D341Med (cell line): Measurements from ENCODE around the gene DCTN4.
"Not testable (repeated sequence)": the region's sequence is repeated elsewhere in the genome, so short reads cannot be mapped to it uniquely, and the experiment has no call there.

Experiments
- DNase-seq: peaks from one replicate; pipeline ENCODE4 v3.0.0; 2012; ENCODE audit warnings: low spot score

Gene DCTN4

GRCh38 chr5:150778517-150779396, 19.9 kb upstream of the DCTN4 start, which contains the start of gene SMIM3:
Gene SMIM3, plus strand, starts transcription at chr5:150778757. Its CDS starts 16,684 bp downstream, at chr5:150795441.
- DNase-seq, result peak; percentile 67

- no peak for DNase-seq
Measured at GRCh38 chr5:150778088-150778516, 19.3 kb upstream of the DCTN4 start.

GRCh38 chr5:150777685-150778084, 18.9 kb upstream of the DCTN4 start:
- DNase-seq, result no peak

GRCh38 chr5:150774145-150774544, 15.3 kb upstream of the DCTN4 start:
- DNase-seq, result no peak

GRCh38 chr5:150771034-150771795, 12.4 kb upstream of the DCTN4 start:
- no peak for DNase-seq

- no peak for DNase-seq
Measured at GRCh38 chr5:150766251-150766650, 7.4 kb upstream of the DCTN4 start.

GRCh38 chr5:150765799-150766169, 7.0 kb upstream of the DCTN4 start:
- DNase-seq, result no peak

- DNase-seq, result no peak
Measured at GRCh38 chr5:150765011-150765798, 6.4 kb upstream of the DCTN4 start.

- no peak for DNase-seq
Measured at GRCh38 chr5:150764530-150764929, 5.7 kb upstream of the DCTN4 start.

GRCh38 chr5:150763023-150763769, 4.4 kb upstream of the DCTN4 start:
- DNase-seq, result no peak

GRCh38 chr5:150762211-150762610, 3.4 kb upstream of the DCTN4 start:
- no peak for DNase-seq

- no peak for DNase-seq
Measured at GRCh38 chr5:150759334-150759583, 442 bp upstream of the DCTN4 start.

GRCh38 chr5:150758203-150758530, 650 bp downstream of the DCTN4 start:
- DNase-seq, result no peak

- DNase-seq, result no peak
Measured at GRCh38 chr5:150757087-150757649, 1.6 kb downstream of the DCTN4 start.

GRCh38 chr5:150753863-150754262, 5.0 kb downstream of the DCTN4 start:
- DNase-seq, result no peak

- DNase-seq, result no peak
Measured at GRCh38 chr5:150753463-150753862, 5.4 kb downstream of the DCTN4 start.

GRCh38 chr5:150751096-150751891, 7.5 kb downstream of the DCTN4 start:
- DNase-seq, result no peak

GRCh38 chr5:150750469-150750868, 8.3 kb downstream of the DCTN4 start:
- no peak for DNase-seq

- DNase-seq, result not testable (repeated sequence)
Measured at GRCh38 chr5:150743142-150743488, 15.7 kb downstream of the DCTN4 start.

GRCh38 chr5:150742455-150743141, 16.2 kb downstream of the DCTN4 start:
- DNase-seq, result not testable (repeated sequence)
